ENCODE results near the gene PRKD3.

DNA sequence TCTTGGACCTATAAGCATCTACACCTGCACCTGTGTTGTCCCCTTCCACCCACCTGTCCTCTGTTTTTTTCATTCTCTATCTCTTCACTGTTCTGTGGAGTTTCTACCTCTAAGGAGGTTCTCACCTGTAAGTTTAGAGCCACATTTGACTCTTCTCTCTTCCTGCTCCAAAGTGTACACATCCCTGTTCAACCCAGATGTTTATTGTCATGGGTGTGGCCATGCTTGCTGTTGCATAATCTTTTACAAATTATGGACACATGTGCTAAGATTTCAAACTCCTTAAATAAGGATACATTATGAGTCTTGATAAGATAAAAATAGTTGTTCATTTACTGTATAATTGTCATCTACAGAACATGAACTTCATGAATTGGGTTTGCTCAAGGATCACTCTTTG lies 47.4 kb upstream of the PRKD3 start:
- TF ChIP-seq, protein P1, sequence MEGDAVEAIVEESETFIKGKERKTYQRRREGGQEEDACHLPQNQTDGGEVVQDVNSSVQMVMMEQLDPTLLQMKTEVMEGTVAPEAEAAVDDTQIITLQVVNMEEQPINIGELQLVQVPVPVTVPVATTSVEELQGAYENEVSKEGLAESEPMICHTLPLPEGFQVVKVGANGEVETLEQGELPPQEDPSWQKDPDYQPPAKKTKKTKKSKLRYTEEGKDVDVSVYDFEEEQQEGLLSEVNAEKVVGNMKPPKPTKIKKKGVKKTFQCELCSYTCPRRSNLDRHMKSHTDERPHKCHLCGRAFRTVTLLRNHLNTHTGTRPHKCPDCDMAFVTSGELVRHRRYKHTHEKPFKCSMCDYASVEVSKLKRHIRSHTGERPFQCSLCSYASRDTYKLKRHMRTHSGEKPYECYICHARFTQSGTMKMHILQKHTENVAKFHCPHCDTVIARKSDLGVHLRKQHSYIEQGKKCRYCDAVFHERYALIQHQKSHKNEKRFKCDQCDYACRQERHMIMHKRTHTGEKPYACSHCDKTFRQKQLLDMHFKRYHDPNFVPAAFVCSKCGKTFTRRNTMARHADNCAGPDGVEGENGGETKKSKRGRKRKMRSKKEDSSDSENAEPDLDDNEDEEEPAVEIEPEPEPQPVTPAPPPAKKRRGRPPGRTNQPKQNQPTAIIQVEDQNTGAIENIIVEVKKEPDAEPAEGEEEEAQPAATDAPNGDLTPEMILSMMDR (IDR thresholded peaks at IDR 0.05) = no peak
- TF ChIP-seq POLR2A (IDR thresholded peaks at IDR 0.05) (no peak), EP300 (IDR thresholded peaks at IDR 0.05) (no peak)
